NCI-H510A treated with DMSO at 0.1 percent for 48 hours (cell line): ENCODE data around the gene TMBIM4.
"Not testable (repeated sequence)": the region's sequence is repeated elsewhere in the genome, so short reads cannot be mapped to it uniquely, and the experiment has no call there.

Source experiments
- DNase-seq: peaks from one replicate; lab custom pipeline; 2025; lab: John Stamatoyannopoulos, UW

TMBIM4 gene, protein sequence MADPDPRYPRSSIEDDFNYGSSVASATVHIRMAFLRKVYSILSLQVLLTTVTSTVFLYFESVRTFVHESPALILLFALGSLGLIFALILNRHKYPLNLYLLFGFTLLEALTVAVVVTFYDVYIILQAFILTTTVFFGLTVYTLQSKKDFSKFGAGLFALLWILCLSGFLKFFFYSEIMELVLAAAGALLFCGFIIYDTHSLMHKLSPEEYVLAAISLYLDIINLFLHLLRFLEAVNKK

DNA sequence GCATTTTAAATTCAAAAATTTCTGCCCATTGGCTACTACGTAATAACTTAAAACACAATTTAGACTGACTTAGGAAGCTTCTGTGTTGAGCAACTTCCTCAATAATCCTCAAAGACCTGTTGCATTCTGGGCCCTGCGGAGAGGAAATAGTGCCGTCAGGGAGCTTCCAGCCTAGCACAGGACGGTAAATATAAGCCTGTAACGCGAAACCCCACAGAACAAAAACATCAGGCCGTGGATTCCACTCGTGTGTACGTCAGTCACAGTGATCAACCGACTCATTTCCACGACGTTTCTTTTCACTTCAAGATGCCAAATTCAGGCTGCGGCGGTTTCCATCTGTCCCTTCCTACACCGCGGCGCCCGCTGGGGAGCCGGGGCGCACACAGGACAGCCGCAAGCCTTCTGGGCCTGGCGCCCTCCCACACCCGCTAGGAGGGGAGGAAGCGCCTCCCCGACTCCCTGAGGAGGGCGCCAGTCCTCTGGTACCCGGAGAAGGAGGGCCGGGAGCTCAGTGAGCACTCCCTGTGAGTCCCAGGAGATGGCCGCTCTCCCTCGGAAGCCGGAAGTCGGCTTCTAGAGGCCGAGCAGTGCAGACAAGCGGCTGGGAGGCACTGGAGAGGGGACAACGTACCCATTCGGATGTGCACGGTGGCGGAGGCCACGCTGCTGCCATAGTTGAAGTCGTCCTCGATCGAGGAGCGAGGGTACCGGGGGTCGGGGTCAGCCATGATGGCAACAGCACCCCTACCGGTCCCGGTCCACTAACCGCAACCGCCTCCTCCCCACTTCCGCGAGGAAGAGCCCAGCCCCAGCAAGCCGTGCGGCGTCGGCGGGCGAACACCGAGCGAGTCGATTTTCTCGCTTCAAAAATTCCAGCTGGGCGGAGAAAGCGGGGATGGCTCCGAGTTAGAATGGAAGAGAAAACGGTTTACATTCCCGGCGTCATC, at the start of gene TMBIM4:
TMBIM4 (minus strand) TSS at position 776 of the 950 bp plus-strand sequence; CDS start at position 731, 45 bp downstream.
- peak; percentile 92 for DNase-seq

DNA sequence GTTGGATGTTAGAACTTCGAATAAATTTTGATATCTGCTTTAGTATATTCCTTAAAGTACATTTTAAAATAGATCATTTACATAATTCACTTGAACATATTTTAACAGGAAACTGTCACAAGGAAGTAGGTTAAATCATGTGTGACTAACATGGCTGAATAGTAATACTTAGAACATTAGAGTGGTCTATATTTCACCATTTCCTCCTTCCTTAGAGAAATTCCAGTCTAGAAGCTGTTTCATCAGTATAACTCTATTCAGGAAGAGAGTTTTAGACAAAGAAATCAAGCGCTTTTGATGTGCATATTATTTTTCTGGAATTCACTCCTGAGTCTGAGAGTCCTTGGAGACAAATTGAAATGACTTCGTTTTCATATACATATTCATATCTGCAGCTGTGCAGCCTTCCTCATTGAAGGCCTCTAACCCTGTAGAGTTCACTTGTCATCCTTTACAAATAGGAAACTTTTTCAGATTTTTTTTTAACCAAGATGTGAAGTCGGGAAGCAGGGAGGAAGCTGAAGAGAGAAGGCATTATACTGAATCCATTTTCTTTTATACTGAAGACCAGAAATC, 47.6 kb upstream of the TMBIM4 start:
- no peak for DNase-seq

DNA sequence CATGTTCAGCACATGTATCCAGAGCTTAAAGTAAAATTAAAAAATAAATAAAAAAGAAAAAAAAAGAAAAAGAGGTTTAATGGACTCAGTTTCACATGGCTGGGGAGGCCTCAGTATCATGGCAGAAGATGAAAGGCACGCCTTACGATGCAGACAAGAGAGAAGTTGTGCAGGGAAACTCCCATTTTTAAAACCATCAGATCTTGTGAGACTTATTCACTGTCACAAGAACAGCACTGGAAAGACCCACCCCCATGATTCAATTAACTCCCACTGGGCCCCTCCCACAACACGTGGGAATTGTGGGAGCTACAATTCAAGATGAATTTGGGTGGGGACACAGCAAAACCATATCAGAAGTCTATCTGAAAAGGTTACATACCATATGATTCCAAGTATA, 43.2 kb upstream of the TMBIM4 start:
- not testable (repeated sequence) for DNase-seq

DNA sequence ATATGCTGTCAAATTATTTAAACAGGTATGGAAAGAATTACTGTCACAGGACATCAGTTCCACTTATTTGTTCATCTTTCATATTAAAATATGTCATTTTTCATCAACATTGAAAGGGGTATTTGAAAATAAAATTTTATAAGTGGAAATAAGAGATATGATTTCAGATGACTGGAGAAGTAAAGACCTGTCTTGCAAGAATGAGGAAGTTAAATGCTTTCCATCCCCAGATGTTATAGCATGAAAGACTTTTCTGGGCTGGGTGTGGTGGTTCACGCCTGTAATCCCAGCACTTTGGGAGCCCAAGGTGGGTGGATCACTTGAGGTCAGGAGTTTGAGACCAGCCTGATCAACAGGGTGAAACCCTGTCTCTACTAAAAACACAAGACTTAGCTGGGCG, 41.8 kb upstream of the TMBIM4 start:
- DNase-seq = not testable (repeated sequence)

DNA sequence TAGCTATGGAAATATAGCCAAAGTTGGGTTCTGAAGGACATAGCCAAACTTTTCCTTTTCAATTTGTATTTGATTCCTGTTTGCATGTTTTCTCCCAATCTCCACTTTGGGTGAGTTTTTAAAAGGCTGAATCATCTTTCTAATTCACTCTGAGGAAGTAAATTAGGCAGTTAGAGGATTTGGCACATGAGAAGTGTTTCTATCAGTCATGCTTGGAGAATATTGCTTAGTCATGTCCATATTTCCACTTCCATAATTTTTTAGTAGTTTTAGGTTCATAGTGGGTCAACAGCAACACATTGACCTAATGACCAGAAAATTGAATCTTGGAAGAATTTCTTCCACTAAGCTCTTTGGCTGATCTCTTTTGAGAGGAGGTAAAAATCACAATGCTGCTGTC, 41.0 kb upstream of the TMBIM4 start:
- no peak for DNase-seq

DNA sequence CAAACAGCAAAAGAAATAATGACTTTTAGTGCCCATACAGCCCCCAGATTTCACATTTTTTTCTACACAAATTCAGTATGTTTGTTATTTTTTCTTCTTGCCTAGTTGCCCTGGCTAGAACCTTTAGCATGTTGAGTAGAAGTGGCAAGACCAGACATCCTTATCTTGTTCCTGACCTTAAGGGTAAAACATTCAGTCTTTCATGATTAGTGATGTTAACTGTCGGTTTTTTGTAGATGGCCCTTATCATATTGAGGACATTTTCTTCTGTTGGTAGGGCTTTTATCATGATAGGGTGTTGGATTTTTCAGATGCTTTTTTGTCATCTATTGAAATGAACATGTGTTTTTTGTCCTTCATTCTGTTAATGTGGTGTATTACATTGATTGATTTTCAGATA, 36.3 kb upstream of the TMBIM4 start:
- DNase-seq = no peak

DNA sequence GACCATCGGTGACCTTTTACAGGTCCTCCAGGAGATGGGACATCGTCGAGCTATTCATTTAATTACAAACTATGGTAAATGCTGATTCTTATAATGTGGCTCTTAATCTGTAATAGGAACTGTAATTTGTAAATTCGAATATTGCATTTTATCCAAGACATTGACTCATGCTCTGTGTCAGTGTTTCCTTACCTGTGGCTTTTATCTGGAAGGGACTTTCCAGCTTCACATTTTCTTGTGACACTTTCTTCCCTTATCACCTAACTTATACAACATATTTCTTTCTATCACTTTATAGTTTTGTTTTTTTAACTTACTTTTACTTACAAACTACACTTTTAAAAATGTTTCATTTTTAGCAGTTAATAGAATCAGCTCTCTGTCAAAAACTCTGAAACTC, 34.0 kb upstream of the TMBIM4 start:
- no peak for DNase-seq

DNA sequence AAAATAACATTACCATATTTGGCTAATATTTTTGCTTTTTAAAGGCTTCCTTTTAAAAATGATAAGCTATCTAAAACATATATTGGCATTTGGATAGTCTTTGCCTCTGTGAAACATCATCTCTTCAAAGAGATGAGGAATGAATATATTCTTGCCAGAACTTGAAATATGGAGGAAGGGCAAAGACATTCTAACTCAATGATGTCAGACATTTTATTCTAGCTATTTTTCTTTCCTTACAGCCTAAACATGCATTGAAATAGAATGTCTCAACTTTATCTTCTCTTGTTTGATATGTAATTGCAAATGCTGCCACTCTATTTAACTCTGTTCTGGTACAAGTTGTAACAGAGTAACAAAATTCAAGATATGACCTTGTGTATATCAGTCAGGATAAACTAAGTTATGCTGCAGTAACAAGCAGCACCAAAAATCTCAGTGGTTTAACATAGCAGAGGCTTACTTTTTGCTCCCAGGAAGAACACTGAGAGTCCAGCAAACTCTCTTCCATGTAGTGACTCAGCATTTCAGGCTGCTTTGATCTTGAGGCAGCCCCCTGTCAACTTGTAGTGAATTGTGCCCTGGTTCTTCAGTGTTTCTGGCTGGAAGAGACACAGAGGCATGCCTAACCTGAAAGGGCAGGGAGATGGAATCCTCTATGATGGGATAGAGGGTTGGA, 30.2 kb upstream of the TMBIM4 start:
- DNase-seq = no peak

DNA sequence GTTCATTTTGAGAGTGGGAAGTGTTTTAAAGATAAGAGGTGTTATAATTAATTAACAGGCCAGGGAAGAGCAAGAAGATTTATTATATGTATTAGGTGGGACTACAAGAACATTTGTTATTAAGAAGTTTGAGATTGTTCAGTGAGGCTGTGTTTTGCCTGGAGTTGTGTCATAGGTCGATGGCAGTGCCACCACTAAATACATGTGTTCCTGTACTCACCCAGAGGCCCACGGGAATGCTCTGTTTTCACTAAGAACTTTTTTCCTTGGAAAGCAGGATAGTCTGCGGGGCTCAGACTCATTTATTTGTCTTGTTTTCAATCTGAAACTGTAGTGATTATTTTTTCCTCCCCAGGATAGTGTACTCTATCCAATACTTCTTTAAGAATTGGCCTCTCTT, 29.3 kb upstream of the TMBIM4 start:
- DNase-seq = no peak

DNA sequence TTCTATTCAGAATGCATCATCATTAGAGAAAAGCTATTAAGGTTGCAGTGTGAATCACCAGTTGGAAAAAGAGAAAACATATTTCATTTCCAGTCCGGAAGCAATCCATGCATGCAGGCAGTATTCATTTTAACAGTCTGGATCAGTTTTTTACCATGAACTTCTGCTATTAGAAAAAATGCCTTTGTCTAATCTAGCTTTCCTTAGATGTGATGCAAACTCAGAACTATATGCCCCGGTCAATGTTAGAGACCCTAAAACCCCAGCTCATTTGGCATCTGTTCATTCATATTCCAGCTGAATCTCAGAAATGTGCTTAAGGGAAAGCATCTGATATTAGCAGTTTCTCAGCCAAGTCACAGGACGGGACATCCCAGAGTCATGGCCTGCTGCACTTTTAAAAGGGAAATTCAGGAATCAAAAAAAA, 27.7 kb upstream of the TMBIM4 start:
- DNase-seq = no peak

DNA sequence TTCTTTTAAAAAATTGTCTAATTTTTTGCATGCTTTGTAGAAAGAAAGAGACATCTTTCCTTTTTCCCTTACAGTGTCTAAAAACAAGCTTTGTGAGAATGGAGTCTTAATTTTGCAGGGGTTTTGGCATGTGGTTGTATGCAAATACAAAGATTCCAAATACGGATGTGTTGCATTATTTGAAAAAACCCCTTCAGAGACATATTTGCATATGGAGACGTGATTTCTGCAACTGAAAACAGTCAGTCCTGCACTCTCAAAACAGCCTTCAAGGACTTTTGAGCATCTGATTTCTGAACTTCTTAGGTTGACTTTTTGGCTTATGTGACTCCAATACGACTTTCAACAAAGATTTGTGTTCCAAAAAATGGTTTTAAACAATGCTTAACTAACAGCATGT, 27.0 kb upstream of the TMBIM4 start:
- no peak for DNase-seq

DNA sequence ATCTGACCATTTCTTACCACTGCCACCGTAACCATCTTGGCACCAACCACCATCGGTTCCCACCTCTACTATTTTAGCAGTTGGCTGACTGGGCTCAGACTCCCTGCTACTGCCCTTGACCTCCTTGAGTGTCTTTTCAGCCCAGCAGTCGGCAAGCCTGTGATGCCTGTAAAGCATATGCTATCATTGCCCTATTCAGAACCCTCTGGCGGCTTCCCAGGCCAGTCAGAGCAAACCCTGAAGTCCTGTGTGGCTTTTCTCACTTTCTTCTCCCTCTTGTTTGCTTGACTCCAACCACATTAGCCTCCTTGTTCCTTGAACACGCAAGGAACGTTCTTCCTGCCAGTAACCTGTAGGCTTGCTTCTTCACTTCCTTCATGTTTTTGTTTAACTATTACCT, 25.4 kb upstream of the TMBIM4 start:
- no peak for DNase-seq

DNA sequence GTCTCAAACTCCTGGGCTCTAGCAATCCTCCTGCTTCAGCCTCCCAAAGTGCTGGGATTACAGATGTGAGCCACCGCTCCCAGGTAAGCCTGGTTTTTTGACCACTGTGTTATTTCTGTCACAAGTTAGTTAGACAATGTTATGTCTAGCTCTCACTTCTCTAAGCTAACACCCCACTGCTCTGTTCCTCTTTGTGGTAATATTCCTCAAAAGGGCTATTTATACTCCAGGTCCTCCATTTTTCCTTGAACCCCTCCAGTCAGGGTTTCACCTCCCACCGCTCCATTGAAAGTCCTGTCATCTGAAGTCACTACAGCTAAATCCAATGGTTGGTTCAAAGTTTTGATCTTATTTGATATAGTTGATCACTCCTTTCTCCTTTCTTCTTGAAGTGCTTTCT, 24.3 kb upstream of the TMBIM4 start:
- no peak for DNase-seq

DNA sequence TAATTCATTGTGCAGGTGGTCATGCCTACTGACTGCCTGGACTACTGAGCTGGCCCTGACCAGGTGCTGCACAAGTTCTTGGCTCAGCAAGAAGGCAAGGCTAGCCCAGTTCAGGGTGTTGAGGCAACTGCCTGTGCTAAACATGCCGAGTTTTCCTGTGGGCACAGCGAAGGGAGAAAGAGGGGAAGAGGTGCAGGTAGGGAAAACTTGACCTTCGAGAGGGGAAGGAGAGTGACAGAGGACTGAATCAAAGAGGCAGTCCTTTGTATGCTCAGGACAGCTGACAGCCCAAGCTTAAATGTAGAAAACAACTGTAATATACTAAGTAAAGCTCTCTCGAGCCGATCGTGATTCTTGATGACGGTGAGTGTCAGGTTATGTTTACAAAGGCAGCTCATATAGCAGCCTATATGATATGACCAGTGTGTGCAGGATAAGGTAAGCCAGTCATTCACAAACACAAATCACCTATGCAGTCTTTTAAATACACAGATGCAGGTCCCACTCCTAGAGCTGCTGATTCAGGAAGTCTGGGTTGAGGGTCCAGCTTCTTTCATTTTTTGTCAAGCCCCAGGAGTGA, 21.8 kb upstream of the TMBIM4 start:
- DNase-seq = peak; percentile 95

DNA sequence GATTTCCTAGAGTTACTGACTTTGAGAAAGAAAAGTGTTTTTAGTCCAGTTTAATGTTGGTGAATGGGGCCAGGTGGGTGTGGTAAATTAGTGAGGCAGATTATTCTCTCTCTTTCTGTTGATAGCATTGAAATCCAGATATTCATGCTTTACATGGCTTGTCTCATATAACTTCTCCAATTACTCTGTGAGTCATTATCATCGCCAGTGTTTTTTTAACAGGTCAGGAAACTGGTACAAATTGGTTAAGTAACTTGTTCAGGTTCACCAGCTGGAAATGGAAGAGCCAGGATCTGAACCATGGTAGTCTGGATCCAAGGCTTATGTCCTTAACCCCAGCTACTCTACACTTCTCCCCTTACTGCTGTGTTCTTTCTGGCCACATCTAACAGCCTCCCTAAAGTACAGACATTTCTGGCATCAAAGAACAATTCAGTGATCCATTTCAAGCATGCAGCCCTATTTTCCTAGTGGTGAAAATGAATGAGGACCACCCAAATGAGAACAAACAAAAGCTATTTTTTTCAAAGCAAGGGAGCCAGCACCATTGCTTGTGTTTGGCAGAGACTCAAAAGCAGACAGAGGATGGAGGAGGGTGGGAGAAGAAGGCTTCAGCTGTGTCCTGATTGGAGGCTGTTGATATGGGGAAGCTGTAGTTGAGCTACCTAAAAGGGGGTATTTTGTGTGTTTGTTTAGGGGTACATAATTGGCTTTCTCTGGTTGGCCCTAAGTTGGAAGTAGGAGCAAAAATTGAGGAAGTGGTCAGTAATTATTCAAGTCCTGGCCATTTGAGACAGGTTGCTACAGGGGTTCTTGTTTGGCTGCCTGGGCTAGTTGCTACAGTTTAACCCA, 20.9 kb upstream of the TMBIM4 start:
- peak; percentile 77 for DNase-seq

DNA sequence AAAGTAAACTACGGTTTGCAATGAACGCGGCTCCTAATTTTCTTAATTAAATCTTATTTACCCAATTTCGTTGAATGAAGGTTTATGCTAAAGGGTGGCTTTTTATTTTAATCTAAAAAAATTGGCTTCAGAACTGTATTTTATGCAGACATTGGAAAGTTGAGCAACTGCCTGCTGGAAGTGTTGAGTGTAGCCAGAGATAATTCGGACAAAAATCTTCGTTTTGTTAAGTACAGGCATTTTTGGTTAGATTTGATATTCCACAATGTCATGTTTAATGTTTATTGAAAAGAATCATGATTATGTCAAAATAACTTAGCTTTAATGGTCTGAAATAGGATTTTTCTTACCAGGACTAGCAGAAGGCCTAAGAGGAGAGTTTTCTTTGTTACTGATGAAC, 20.1 kb upstream of the TMBIM4 start:
- peak; percentile 38 for DNase-seq

DNA sequence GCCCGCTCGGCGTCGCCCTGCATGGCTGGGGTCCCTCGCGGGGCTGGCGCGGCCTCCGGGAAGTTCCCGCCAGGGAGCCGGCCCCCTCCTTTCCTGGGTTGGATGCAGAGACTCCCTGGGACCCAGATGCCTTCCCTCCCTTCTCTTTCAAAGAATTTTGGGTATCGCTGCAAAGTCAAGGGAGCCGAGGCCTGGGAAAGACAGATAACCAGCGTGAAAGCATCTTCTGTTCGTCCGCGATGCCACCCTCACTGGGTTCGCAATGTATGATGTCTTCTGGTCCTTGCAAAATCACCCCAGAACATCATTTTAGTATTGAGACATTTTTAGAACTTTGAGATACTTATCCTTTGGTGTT, 19.7 kb upstream of the TMBIM4 start:
- peak; percentile 42 for DNase-seq

DNA sequence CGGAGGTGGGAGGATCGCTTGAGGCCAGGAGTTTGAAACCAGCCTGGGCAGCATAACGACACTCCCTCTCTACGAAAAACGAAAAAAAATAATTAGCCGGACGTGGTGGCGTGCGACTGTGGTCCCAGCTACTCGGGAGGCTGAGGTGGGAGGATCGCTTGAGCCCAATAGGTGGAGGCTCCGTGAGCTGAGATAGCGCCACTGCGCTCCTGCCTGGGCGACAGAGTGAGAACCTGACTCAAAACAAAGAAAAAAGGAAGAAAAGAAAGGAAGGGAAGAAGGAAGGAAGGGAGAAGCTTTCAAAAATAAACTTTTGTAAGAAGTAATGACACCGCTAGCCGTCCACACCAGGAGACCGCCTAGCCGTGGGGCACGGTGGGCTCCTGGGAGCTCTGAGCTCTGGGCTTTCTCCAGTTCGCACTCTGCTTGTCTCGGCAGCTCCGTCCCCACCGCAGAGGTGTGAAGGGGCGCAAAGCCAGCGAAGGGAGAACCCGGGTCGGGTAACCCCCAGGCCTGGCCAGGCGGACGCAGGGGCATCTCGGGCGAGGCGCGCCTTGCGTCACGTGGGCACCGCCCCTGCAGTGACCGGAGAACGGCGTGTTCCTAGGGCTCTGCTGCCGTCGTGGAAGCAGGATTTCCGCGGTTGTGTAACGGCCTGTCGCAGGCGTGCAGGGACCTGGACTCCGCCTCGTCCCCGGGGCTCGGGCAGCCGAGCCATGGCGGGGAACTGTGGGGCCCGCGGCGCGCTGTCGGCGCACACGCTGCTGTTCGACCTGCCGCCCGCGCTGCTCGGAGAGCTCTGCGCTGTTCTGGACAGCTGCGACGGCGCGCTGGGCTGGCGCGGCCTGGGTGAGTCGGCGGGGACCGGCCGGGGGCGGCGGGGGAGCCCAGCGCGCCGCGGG, 19.0 kb upstream of the TMBIM4 start, which contains the start of gene IRAK3:
IRAK3 (plus strand) TSS at position 631 of the 902 bp plus-strand sequence; CDS start at position 717, 86 bp downstream.
- peak; percentile 53 for DNase-seq

DNA sequence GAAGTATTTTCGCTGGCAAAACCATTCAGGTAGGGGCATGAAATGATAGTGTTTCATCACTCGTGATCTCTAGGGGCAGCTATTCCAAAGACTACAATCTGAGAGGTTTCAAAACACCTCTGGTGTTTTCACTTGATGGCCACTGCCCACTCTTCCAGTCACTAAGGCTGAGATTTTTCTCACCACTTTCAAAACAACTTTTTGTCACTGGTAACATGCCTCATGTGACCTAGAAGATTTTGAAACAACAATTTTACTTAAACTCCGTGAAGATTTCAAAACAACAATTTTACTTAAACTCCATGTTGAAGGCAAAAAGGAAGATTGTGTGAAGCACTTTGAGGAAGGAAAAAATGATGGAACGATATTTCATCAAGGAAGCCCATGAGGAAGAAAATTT, 18.0 kb upstream of the TMBIM4 start:
- DNase-seq = no peak

DNA sequence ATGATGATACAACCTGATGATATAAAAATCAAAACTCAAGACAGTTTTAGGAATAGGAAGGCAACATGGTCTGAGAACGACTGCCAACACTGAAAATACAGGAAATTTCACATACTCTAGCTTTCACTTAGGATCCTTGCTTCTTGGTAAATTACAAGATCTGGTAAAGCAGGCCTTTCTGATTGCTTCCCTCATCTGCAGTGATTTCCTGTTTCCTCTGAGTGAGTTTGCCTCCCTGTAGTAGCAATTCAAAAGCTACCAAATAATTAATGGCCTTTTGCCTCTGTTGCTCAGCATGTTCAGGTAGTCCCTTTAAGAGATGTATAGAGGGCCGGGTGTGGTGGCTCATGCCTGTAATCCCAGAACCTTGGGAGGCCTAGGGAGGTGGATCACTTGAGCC, 17.2 kb upstream of the TMBIM4 start:
- no peak for DNase-seq
